PC-9 (cell line): ENCODE measurements around the gene PBX2. TPM values are rescaled to one million over a fixed set of nuclear protein-coding genes. Genes with fewer than 3 reads are reported as not detected.
"Not testable (repeated sequence)": the region's sequence is repeated elsewhere in the genome, so short reads cannot be mapped to it uniquely, and the experiment has no call there.

Source experiments
- BruUV-seq: library from RNA; stranded (reverse); fragments of 400-500 nt; replicated peaks from 2 replicates; lab custom pipeline; 2021; lab: Mats Ljungman, UMichigan
- CTCF ChIA-PET: fragments of 300-600 bp; sonication (Branson Sonifier 250); formaldehyde crosslinking; loops from one replicate; lab custom pipeline; 2022; ENCODE audit warnings: antibody characterized with exemption; lab: Charles Lee
- POLR2A ChIA-PET: fragments of 300-600 bp; sonication (Branson Sonifier 250); formaldehyde crosslinking; loops from one replicate; lab custom pipeline; 2022; ENCODE audit warnings: antibody characterized with exemption; ENCODE audit not compliant: unreplicated experiment; lab: Charles Lee
- DNase-seq, 2 experiments: peaks; one replicate each; pipeline versions ENCODE4 v3.0.0 to v3.0.0-alpha.2; 2015 to 2022; ENCODE audit warnings: mixed read lengths in 1 of 2
- H2AFZ ChIP-seq: fragments of 200-600 bp; sonication (generic); 2 replicates; pipeline ENCODE4 v1.8.1; 2017; ENCODE audit warnings: antibody characterized with exemption
- H3F3A ChIP-seq: fragments of 200-600 bp; sonication (generic); 2 replicates; pipeline ENCODE4 v1.8.1; 2017; ENCODE audit warnings: antibody characterized with exemption, mild to moderate bottlenecking, low read depth; ENCODE audit not compliant: insufficient read depth
- H3K27ac ChIP-seq: fragments of 200-600 bp; sonication (generic); 2 replicates; pipeline ENCODE4 v1.6.1; 2016; ENCODE audit warnings: mixed run types
- H3K27me3 ChIP-seq: fragments of 200-600 bp; sonication (generic); 2 replicates; pipeline ENCODE4 v1.6.1; 2016; ENCODE audit warnings: low read depth, mixed run types; ENCODE audit not compliant: insufficient read depth
- H3K36me3 ChIP-seq: fragments of 200-600 bp; sonication (generic); 2 replicates; pipeline ENCODE4 v1.6.1; 2016; ENCODE audit warnings: low read depth, mixed run types
- H3K4me1 ChIP-seq: fragments of 200-600 bp; sonication (generic); replicated peaks from 2 replicates; pipeline ENCODE4 v1.6.1; 2016; ENCODE audit warnings: mixed run types; ENCODE audit not compliant: insufficient read depth
- H3K4me2 ChIP-seq: fragments of 200-600 bp; sonication (generic); 2 replicates; pipeline ENCODE4 v1.6.1; 2017; ENCODE audit warnings: mixed run types
- H3K4me3 ChIP-seq: fragments of 200-600 bp; sonication (generic); 2 replicates; pipeline ENCODE4 v1.6.1; 2016; ENCODE audit warnings: mixed run types
- H3K79me2 ChIP-seq: fragments of 200-600 bp; sonication (generic); 2 replicates; pipeline ENCODE4 v1.6.1; 2017; ENCODE audit warnings: low read depth, mixed run types
- H3K9me2 ChIP-seq: fragments of 200-600 bp; sonication (generic); 2 replicates; pipeline ENCODE4 v1.8.1; 2017; ENCODE audit warnings: mild to moderate bottlenecking; ENCODE audit not compliant: insufficient read depth
- H3K9me3 ChIP-seq: fragments of 200-600 bp; sonication (generic); 2 replicates; pipeline ENCODE4 v1.8.1; 2016; ENCODE audit warnings: low read depth; ENCODE audit not compliant: insufficient read depth
- H4K20me1 ChIP-seq: fragments of 200-600 bp; sonication (generic); 2 replicates; pipeline ENCODE4 v1.8.1; 2017; ENCODE audit not compliant: insufficient read depth
- EZH2 ChIP-seq: fragments of 200-600 bp; sonication (generic); IDR thresholded peaks from 2 replicates; pipeline ENCODE4 v1.8.0; 2017; ENCODE audit warnings: antibody characterized with exemption, low read depth
- intact Hi-C: fragments of 100-400 bp; cut with micrococcal nuclease; formaldehyde crosslinking; loops from one replicate; pipeline ENCODE4 v1.10.0; 2022; ENCODE audit not compliant: unreplicated experiment
- total RNA-seq: library from RNA; stranded (reverse); gene quantifications from 2 replicates; pipeline ENCODE4 v1.2.3, GENCODE V29; 2021
- TF ChIP-seq, protein P1 (sequence below): fragments of 200-600 bp; sonication (generic); conservative IDR thresholded peaks from 2 replicates; pipeline ENCODE4 v1.6.1; 2017; ENCODE audit warnings: mixed run types, antibody characterized with exemption, mild to moderate bottlenecking, moderate library complexity

PBX2 gene
- total RNA-seq, 1 experiment from 2014 or later: 89.3 TPM

DNA sequence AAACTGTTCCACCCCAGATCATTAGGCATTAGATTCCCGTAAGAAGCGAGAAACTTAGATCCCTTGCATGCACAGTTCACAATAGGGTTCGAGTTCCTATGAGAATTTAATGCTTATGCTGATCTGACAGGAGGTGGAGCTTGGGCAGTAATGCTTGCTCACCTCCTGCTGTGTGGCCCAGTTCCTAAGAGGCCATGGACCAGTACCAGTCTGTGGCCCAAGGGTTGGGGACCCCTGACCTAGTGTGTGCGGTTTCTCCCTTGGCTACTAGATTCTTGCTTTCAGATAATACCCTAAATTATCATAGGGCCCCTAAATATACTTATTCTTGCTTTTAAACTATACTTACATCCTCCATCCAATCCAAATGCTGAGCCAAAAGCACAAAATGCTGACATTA is 4.4 kb upstream of the PBX2 start:
- H4K20me1 ChIP-seq: no peaks in the 10 kb centered on the region
- no peak overlapping the region for H3K4me3 ChIP-seq
- H3K9me2 ChIP-seq: no peaks in the 10 kb centered on the region
- H3F3A ChIP-seq: peaks cover 17% of the 10 kb centered on the region
- DNase-seq: no peak
- no peak for TF ChIP-seq EZH2
- TF ChIP-seq, protein P1, sequence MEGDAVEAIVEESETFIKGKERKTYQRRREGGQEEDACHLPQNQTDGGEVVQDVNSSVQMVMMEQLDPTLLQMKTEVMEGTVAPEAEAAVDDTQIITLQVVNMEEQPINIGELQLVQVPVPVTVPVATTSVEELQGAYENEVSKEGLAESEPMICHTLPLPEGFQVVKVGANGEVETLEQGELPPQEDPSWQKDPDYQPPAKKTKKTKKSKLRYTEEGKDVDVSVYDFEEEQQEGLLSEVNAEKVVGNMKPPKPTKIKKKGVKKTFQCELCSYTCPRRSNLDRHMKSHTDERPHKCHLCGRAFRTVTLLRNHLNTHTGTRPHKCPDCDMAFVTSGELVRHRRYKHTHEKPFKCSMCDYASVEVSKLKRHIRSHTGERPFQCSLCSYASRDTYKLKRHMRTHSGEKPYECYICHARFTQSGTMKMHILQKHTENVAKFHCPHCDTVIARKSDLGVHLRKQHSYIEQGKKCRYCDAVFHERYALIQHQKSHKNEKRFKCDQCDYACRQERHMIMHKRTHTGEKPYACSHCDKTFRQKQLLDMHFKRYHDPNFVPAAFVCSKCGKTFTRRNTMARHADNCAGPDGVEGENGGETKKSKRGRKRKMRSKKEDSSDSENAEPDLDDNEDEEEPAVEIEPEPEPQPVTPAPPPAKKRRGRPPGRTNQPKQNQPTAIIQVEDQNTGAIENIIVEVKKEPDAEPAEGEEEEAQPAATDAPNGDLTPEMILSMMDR: no peak
- H3K4me1 ChIP-seq: peaks cover 18% of the 10 kb centered on the region
- ChIA-PET POLR2A (no interaction called here), CTCF (no interaction called here)
- no peaks in the 10 kb centered on the region for H3K9me3 ChIP-seq
- H3K4me2 ChIP-seq: peak overlapping the region; percentile 93; the same call in 1 of the 2 replicates
- no peaks in the 10 kb centered on the region for H3K36me3 ChIP-seq
- BruUV-seq: no TSS peak
- intact Hi-C loops: loop anchor here (10.0 kb wide), 2 partner anchors 650 to 780 kb away; partner anchors contain the start of genes ATP6V1G2, DDX39B and NFKBIL1
- no peaks in the 10 kb centered on the region for H3K27me3 ChIP-seq
- no peak overlapping the region for H3K27ac ChIP-seq
- no peak overlapping the region for H2AFZ ChIP-seq
- H3K79me2 ChIP-seq: peaks cover 3% of the 10 kb centered on the region

DNA sequence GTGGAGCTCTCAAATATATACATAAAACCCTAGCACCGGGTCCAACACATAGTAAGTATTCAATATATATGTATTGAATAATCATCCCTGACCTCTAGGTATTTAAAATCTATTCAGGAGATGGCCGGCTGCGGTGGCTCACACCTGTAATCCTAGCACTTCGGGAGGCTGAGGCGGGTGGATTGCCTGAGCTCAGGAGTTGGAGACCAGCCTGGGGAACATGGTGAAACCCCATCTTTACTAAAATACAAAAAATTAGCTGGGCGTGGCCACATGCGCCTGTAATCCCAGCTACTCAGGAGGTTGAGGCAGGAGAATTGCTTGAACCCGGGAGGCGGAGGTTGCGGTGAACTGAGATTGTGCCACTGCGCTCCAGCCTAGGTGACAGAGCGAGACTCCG is 3.1 kb upstream of the PBX2 start:
- Histone ChIP-seq H3F3A (peaks cover 13% of the 10 kb centered on the region), H3K4me1 (peaks cover 25% of the 10 kb centered on the region), H3K79me2 (peaks cover 15% of the 10 kb centered on the region)
- H3K27ac ChIP-seq, BruUV-seq, CTCF ChIA-PET, H3K9me3 ChIP-seq, POLR2A ChIA-PET, H3K4me2 ChIP-seq, H4K20me1 ChIP-seq, H2AFZ ChIP-seq, DNase-seq, H3K9me2 ChIP-seq, H3K4me3 ChIP-seq, H3K36me3 ChIP-seq, H3K27me3 ChIP-seq: not testable (repeated sequence)
- intact Hi-C loops: loop anchor here (10.0 kb wide), 2 partner anchors 648 to 782 kb away; partner anchors contain the start of genes ATP6V1G2, DDX39B and NFKBIL1

DNA sequence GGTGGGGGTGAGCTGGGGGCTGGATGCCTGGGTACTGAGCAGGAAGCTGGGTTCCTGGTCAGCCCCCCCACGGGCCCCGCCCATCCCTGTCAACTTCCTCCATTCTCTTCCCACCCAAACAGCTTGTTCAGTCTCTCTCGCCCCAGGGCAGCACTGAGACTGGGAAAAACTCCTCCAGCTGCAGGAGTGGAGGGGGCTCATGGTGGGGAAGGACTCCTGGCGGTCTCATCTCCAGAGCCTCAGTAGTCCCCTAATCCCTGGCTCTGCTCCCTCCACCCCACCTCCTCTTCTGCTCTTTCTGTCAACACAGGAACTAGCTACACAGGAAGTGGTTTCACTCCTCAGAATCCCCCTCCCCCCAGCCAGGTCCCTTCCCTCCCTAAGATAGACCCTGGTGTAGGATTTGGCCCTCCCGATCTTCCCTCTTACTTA is 2.6 kb upstream of the PBX2 start, which contains the start of gene GPSM3:
TSS of gene GPSM3 (minus strand) at position 36 of the 432 bp plus-strand sequence. CDS start 130 bp downstream, outside the sequence.
- DNase-seq: no peak
- H3K27me3 ChIP-seq: no peaks in the 10 kb centered on the region
- no peaks in the 10 kb centered on the region for H4K20me1 ChIP-seq
- peak within 1 kb of the TSS; percentile 21; the same call in 1 of the 2 replicates for H3K4me2 ChIP-seq
- no peaks in the 10 kb centered on the region for H3K9me3 ChIP-seq
- 0 out of 2 replicates have a peak, but pooled peaks cover 2% of the 10 kb centered on the region for H3K36me3 ChIP-seq
- no peaks in the 10 kb centered on the region for H3K9me2 ChIP-seq
- H3K4me1 ChIP-seq: peaks cover 25% of the 10 kb centered on the region
- intact Hi-C loops: loop anchor here (10.0 kb wide), 2 partner anchors 648 to 782 kb away; partner anchors contain the start of genes ATP6V1G2, DDX39B and NFKBIL1
- BruUV-seq: no TSS peak
- H3K27ac ChIP-seq: no peak within 1 kb of the TSS
- H3F3A ChIP-seq: peaks cover 8% of the 10 kb centered on the region
- H2AFZ ChIP-seq: no peak within 1 kb of the TSS
- POLR2A ChIA-PET: no interaction called here
- TF ChIP-seq EZH2: no peak
- TF ChIP-seq, protein P1: no peak
- CTCF ChIA-PET: interaction anchor here (0.6 kb wide), 1 partner anchor 32 kb away, joined by 6 read pairs; no protein-coding TSS in a partner anchor
- H3K4me3 ChIP-seq: no peak within 1 kb of the TSS
- peaks cover 18% of the 10 kb centered on the region for H3K79me2 ChIP-seq
